Measurements from ENCODE around the gene AK5.

The AK5 gene

DNA sequence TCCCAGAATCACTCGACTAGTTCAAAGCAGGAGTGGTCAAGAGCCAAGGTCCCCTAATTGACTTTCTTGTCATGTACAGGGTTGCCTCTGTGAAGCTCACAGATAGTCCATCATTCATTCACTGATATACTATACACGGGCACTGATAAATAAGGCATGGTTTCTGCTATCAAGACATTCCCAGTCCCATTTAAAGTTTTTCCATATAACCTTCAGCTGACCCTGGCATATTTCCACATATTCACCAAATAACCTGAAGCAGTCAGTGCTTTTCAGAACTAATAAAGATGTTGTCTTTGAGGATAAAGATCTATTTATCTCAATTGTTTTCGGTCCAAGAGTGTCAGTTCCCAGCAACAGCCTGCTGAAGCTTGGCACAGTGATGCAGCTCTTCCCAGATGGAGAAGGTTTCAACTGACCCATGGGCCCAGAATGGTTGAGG lies 227.3 kb downstream of the AK5 start:
- TF ChIP-seq GLIS3 (CRISPR knock-in tag; IDR thresholded peaks at IDR 0.05) (peak; percentile 89; the same call in 1 of the 2 replicates), TCF4 (CRISPR knock-in tag; IDR thresholded peaks at IDR 0.05; ENCODE audit: borderline replicate concordance) (no peak; the same call in 1 of the 2 replicates), SNAI2 (CRISPR knock-in tag; IDR thresholded peaks at IDR 0.05) (peak; percentile 66; the same call in 1 of the 2 replicates), ISL1 (CRISPR knock-in tag; IDR thresholded peaks at IDR 0.05) (peak; percentile 97), ZNF8 (CRISPR knock-in tag; IDR thresholded peaks at IDR 0.05) (peak; percentile 46; the same call in 1 of the 2 replicates), CSDC2 (CRISPR knock-in tag; IDR thresholded peaks at IDR 0.05) (peak; percentile 93), RARB (CRISPR knock-in tag; IDR thresholded peaks at IDR 0.05) (peak; percentile 64; the same call in 1 of the 2 replicates), ESRRG (CRISPR knock-in tag; IDR thresholded peaks at IDR 0.05) (no peak), TOX (CRISPR knock-in tag; IDR thresholded peaks at IDR 0.05; ENCODE audit: borderline replicate concordance) (no peak), ZFP3 (CRISPR knock-in tag; IDR thresholded peaks at IDR 0.05) (peak; percentile 72), ZFP30 (CRISPR knock-in tag; IDR thresholded peaks at IDR 0.05) (no peak), ZNF70 (CRISPR knock-in tag; IDR thresholded peaks at IDR 0.05) (no peak), ARNTL (CRISPR knock-in tag; IDR thresholded peaks at IDR 0.05; ENCODE audit: borderline replicate concordance, low read depth) (no peak), OSR1 (CRISPR knock-in tag; IDR thresholded peaks at IDR 0.05) (no peak)
- TF ChIP-seq, protein P1, sequence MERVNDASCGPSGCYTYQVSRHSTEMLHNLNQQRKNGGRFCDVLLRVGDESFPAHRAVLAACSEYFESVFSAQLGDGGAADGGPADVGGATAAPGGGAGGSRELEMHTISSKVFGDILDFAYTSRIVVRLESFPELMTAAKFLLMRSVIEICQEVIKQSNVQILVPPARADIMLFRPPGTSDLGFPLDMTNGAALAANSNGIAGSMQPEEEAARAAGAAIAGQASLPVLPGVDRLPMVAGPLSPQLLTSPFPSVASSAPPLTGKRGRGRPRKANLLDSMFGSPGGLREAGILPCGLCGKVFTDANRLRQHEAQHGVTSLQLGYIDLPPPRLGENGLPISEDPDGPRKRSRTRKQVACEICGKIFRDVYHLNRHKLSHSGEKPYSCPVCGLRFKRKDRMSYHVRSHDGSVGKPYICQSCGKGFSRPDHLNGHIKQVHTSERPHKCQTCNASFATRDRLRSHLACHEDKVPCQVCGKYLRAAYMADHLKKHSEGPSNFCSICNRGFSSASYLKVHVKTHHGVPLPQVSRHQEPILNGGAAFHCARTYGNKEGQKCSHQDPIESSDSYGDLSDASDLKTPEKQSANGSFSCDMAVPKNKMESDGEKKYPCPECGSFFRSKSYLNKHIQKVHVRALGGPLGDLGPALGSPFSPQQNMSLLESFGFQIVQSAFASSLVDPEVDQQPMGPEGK (CRISPR knock-in tag; IDR thresholded peaks at IDR 0.05; ENCODE audit: borderline replicate concordance), result 0 out of 2 replicates have a peak, but pooled peaks have one; percentile 59
- TF ChIP-seq, protein P2, sequence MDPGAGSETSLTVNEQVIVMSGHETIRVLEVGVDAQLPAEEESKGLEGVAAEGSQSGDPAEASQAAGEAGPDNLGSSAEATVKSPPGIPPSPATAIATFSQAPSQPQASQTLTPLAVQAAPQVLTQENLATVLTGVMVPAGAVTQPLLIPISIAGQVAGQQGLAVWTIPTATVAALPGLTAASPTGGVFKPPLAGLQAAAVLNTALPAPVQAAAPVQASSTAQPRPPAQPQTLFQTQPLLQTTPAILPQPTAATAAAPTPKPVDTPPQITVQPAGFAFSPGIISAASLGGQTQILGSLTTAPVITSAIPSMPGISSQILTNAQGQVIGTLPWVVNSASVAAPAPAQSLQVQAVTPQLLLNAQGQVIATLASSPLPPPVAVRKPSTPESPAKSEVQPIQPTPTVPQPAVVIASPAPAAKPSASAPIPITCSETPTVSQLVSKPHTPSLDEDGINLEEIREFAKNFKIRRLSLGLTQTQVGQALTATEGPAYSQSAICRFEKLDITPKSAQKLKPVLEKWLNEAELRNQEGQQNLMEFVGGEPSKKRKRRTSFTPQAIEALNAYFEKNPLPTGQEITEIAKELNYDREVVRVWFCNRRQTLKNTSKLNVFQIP (CRISPR knock-in tag; IDR thresholded peaks at IDR 0.05; ENCODE audit: borderline replicate concordance, low read depth), result no peak
- TF ChIP-seq, protein P3, sequence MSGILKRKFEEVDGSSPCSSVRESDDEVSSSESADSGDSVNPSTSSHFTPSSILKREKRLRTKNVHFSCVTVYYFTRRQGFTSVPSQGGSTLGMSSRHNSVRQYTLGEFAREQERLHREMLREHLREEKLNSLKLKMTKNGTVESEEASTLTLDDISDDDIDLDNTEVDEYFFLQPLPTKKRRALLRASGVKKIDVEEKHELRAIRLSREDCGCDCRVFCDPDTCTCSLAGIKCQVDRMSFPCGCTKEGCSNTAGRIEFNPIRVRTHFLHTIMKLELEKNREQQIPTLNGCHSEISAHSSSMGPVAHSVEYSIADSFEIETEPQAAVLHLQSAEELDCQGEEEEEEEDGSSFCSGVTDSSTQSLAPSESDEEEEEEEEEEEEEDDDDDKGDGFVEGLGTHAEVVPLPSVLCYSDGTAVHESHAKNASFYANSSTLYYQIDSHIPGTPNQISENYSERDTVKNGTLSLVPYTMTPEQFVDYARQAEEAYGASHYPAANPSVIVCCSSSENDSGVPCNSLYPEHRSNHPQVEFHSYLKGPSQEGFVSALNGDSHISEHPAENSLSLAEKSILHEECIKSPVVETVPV (CRISPR knock-in tag; IDR thresholded peaks at IDR 0.05), result 0 out of 2 replicates have a peak, but pooled peaks have one; percentile 40
- TF ChIP-seq, protein P4, sequence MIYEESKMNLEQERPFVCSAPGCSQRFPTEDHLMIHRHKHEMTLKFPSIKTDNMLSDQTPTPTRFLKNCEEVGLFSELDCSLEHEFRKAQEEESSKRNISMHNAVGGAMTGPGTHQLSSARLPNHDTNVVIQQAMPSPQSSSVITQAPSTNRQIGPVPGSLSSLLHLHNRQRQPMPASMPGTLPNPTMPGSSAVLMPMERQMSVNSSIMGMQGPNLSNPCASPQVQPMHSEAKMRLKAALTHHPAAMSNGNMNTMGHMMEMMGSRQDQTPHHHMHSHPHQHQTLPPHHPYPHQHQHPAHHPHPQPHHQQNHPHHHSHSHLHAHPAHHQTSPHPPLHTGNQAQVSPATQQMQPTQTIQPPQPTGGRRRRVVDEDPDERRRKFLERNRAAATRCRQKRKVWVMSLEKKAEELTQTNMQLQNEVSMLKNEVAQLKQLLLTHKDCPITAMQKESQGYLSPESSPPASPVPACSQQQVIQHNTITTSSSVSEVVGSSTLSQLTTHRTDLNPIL (CRISPR knock-in tag; IDR thresholded peaks at IDR 0.05; ENCODE audit: low read depth), result peak; percentile 70
- TF ChIP-seq, protein P5, sequence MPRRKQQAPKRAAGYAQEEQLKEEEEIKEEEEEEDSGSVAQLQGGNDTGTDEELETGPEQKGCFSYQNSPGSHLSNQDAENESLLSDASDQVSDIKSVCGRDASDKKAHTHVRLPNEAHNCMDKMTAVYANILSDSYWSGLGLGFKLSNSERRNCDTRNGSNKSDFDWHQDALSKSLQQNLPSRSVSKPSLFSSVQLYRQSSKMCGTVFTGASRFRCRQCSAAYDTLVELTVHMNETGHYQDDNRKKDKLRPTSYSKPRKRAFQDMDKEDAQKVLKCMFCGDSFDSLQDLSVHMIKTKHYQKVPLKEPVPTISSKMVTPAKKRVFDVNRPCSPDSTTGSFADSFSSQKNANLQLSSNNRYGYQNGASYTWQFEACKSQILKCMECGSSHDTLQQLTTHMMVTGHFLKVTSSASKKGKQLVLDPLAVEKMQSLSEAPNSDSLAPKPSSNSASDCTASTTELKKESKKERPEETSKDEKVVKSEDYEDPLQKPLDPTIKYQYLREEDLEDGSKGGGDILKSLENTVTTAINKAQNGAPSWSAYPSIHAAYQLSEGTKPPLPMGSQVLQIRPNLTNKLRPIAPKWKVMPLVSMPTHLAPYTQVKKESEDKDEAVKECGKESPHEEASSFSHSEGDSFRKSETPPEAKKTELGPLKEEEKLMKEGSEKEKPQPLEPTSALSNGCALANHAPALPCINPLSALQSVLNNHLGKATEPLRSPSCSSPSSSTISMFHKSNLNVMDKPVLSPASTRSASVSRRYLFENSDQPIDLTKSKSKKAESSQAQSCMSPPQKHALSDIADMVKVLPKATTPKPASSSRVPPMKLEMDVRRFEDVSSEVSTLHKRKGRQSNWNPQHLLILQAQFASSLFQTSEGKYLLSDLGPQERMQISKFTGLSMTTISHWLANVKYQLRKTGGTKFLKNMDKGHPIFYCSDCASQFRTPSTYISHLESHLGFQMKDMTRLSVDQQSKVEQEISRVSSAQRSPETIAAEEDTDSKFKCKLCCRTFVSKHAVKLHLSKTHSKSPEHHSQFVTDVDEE (CRISPR knock-in tag; IDR thresholded peaks at IDR 0.05), result peak; percentile 89
- ATAC-seq, result peak; percentile 28

DNA sequence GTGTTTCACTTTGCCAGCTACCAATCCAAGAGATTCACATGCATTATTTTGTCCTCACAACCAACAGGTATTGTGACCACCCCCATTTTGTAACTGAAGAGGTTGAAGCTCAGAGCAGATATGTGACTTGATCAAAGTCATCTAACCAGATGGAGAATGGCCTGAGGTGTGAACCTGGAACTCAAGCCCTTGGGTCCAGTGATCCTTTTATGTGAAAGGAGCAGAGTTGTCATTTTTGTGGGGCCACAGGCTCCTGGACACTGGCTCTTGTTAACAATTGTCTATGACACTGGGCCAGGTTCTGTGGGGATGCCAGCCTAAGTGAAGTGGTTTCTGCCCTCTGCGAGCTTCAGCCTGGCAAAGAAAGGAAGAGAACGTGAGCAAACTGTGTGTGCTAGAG lies 228.1 kb downstream of the AK5 start:
- no peak for ATAC-seq
- no peak for TF ChIP-seq ZC3H10 (CRISPR knock-in tag; IDR thresholded peaks at IDR 0.05)
- TF ChIP-seq, protein P1 (CRISPR knock-in tag; IDR thresholded peaks at IDR 0.05; ENCODE audit: borderline replicate concordance), result no peak
- TF ChIP-seq ZNF565 (CRISPR knock-in tag; conservative IDR thresholded peaks at IDR 0.05; ENCODE audit: low read depth), result no peak
- TF ChIP-seq, protein P5 (CRISPR knock-in tag; IDR thresholded peaks at IDR 0.05), result no peak
- TF ChIP-seq, protein P4 (CRISPR knock-in tag; IDR thresholded peaks at IDR 0.05; ENCODE audit: low read depth), result no peak
- TF ChIP-seq, protein P3 (CRISPR knock-in tag; IDR thresholded peaks at IDR 0.05), result no peak
- TF ChIP-seq BACH2 (CRISPR knock-in tag; IDR thresholded peaks at IDR 0.05; ENCODE audit: borderline replicate concordance), result no peak

All from SK-N-SH treated with all-trans-retinoic acid at 6 μM for 48 hours (cell line).